Lower leg skin (tissue), 3 donors: ENCODE data around the gene LGR4.

Experiments used
- CTCF ChIP-seq, 3 donors: fragments of 450-650 bp; IDR thresholded peaks; one replicate each; pipeline ENCODE4 v1.5.1; 2016; ENCODE audit warnings: antibody characterized with exemption in 3 of 3, mild to moderate bottlenecking in 3 of 3, moderate library complexity in 2 of 3
- POLR2A ChIP-seq, 2 donors: fragments of 450-650 bp; IDR thresholded peaks; one replicate each; pipeline ENCODE4 v1.6.1; 2016 to 2017; ENCODE audit warnings: antibody characterized with exemption in 2 of 2, mild to moderate bottlenecking in 1 of 2, moderate library complexity in 1 of 2

- TF ChIP-seq CTCF (IDR thresholded peaks at IDR 0.05) (no peak), POLR2A (IDR thresholded peaks at IDR 0.05) (no peak)
Measured at GRCh38 chr11:27397624-27398399, 74.8 kb downstream of the LGR4 start.
